Testis (tissue), 3 donors: ENCODE measurements around the gene SHE. TPM values are rescaled to one million over a fixed set of nuclear protein-coding genes. Genes with fewer than 3 reads are reported as not detected.

ENCODE experiments used
- DNase-seq: peaks from one replicate; pipeline ENCODE4 v3.0.0-alpha.2; 2019
- H3K27ac ChIP-seq, 2 donors: fragments of 200-600 bp; sonication (generic); one replicate each; pipeline ENCODE4 v1.5.1; 2019
- H3K27me3 ChIP-seq: fragments of 200-600 bp; sonication (generic); one replicate; pipeline ENCODE4 v1.5.1; 2019
- H3K36me3 ChIP-seq: fragments of 200-600 bp; sonication (generic); one replicate; pipeline ENCODE4 v1.5.1; 2017; ENCODE audit warnings: low read depth; ENCODE audit errors: missing control alignments
- H3K4me1 ChIP-seq: fragments of 200-600 bp; sonication (generic); one replicate; pipeline ENCODE4 v1.5.1; 2019
- H3K4me3 ChIP-seq, 2 donors: fragments of 200-600 bp; sonication (generic); one replicate each; pipeline ENCODE4 v1.5.1; 2017 to 2019
- H3K9me3 ChIP-seq: fragments of 200-600 bp; sonication (generic); one replicate; pipeline ENCODE4 v1.5.1; 2017
- CTCF ChIP-seq, 3 experiments: fragments of 450-650 bp in 2 of 3; fragments of 200-600 bp in 1 of 3; sonication (generic) in 1 of 3; IDR thresholded peaks; one replicate each; pipeline ENCODE4 v1.5.1; 2016 to 2019; ENCODE audit warnings: antibody characterized with exemption in 3 of 3, mild to moderate bottlenecking in 2 of 3, moderate library complexity in 1 of 3
- POLR2A ChIP-seq: fragments of 450-650 bp; IDR thresholded peaks from one replicate; pipeline ENCODE4 v1.6.1; 2017; ENCODE audit warnings: antibody characterized with exemption, mild to moderate bottlenecking, moderate library complexity
- WGBS, 2 donors: methylation state at CpG; one replicate each; pipeline ENCODE4 v1.1.5; 2018; 5-methylcytosine and 5-hydroxymethylcytosine counted together
- intact Hi-C: fragments of 100-400 bp; cut with DNase I; formaldehyde crosslinking; loops from one replicate; pipeline ENCODE4 v1.15.1; 2023; ENCODE audit warnings: low total_unique reads
- polyA plus RNA-seq: library from polyadenylated mRNA; stranded (reverse); fragments of 350-450 nt; fragmentation: Illumina TruSeq; extraction: RNeasy Lipid Tissue Mini Kit (QIAGEN cat#74804); gene quantifications from one replicate; pipeline ENCODE4 v1.2.3, GENCODE V29; 2014; ENCODE audit warnings: low read depth, low replicate concordance; ENCODE audit not compliant: insufficient read depth
- total RNA-seq, 2 donors: library from RNA; depleted of rRNA; stranded (reverse); fragments of >200 nt; gene quantifications; one replicate each; pipeline ENCODE4 v1.2.3, GENCODE V29; 2016

The SHE gene
- total and polyA plus RNA-seq, 3 donors from 2014 or later = 50.9 to 57.9 (median 53.7) TPM

- intact Hi-C loops = no loop called here
- H3K36me3 ChIP-seq = no peaks in the 10 kb centered on the region
- H3K27me3 ChIP-seq = no peaks in the 10 kb centered on the region
- H3K4me1 ChIP-seq = peaks cover 11% of the 10 kb centered on the region
- peak; percentile 31 for DNase-seq
- no peak overlapping the region for H3K4me3 ChIP-seq
- H3K9me3 ChIP-seq = no peaks in the 10 kb centered on the region
- no peak for TF ChIP-seq POLR2A
- 43 to 50% methylated on average over 5 of the region's 5 CpGs for WGBS, 2 donors
- H3K27ac ChIP-seq = peak overlapping the region in 1 of 2 donors; percentile 29
These were observed 5.0 kb downstream of the SHE start for GRCh38 chr1:154497026-154497806.

DNA sequence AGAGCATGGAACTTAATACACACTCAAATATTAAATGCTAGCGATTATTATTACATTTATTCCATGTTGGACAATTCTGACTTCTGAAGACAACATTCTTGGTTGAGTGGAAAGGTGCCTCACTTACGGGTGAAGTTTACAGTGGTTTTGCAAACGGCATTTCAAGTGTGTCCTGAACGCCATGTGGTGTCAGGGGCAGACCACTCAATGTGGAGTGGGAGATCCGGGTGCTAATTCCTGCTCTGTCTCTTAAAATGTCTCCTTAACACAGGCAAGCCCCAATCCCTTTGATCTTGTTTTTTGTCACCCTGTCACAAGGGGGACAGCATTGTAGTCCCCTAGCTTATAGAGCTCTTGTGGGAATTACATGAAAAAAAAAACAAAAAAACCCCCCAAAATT is 5.8 kb downstream of the SHE start:
- H3K27me3 ChIP-seq = no peaks in the 10 kb centered on the region
- peak overlapping the region in 1 of 2 donors; percentile 29 for H3K27ac ChIP-seq
- no peak for TF ChIP-seq CTCF (IDR thresholded peaks at IDR 0.05)
- TF ChIP-seq POLR2A = no peak
- peaks cover 16% of the 10 kb centered on the region for H3K4me1 ChIP-seq
- no peak for DNase-seq
- 67 to 85% methylated on average over 5 of the region's 5 CpGs for WGBS, 2 donors
- intact Hi-C loops = no loop called here
- no peaks in the 10 kb centered on the region for H3K36me3 ChIP-seq
- no peaks in the 10 kb centered on the region for H3K9me3 ChIP-seq
- H3K4me3 ChIP-seq = no peak overlapping the region

DNA sequence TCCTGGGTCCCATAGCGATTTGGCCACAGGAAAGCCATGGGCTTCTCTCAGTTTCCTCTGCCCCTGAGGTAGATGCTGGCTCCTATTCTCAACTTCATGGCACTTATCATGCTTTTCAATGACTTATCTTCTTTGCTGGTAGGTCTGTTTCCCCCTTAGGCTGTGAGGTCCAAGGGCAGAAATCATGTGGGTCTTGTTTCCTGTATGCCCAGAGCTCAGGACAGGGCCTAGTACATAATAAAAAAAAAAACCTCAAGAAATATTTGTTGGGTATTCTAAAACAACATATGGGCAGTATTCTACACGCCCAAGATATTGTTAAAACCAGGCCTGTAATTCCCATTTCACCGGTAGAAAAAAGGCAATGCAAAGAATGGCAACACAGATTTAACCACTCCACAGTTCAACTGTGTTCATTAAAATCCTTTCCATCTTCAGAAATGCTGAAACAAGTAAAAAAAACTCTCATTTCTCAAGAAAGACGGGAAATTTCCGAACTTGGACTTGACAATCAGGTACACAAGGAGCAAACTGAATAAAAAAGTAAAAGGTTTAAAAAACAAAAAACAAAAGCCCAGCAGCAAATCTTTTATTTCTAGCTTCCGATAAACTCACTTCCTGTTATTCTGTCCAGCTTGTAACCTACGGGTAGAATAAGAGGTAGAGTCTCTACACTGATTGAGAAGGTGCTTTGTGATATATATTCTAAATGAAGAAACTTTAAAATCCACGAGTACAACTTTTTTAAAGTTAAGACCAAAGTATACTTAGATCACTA is 6.5 kb downstream of the SHE start:
- 82 to 85% methylated on average over 8 of the region's 8 CpGs for WGBS, 2 donors

DNA sequence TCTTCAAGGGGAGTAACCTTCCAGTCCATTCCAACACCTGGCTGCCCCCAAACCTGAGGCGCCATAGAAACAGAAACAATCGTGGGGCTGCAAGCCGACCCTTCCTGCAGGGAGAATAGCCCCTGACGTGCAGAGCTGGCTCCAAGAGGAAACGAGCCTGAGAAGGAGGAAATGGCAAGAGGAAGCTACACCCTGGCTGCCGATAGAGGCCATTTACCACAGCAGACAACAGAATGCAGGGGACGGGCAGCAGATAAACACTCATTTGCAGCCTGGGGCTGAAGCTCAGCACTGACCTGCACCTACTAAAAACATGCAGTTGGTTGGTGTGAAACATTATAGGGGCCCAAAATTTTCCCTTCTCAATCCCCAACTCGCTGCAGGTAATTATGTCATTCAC is 8.9 kb downstream of the SHE start:
- intact Hi-C loops = no loop called here

More for the DNA sequence above, 6.5 kb downstream of the SHE start:
- intact Hi-C loops = no loop called here
- peaks cover 16% of the 10 kb centered on the region for H3K4me1 ChIP-seq
- H3K27me3 ChIP-seq = no peaks in the 10 kb centered on the region
- H3K36me3 ChIP-seq = no peaks in the 10 kb centered on the region
- no peak overlapping the region for H3K4me3 ChIP-seq
- no peak for TF ChIP-seq POLR2A
- no peak for TF ChIP-seq CTCF (IDR thresholded peaks at IDR 0.05)
- peak overlapping the region in 1 of 2 donors; percentile 29 for H3K27ac ChIP-seq
- DNase-seq = no peak
- H3K9me3 ChIP-seq = no peaks in the 10 kb centered on the region

More for the DNA sequence above, 8.9 kb downstream of the SHE start:
- Histone ChIP-seq H3K27ac (no peak overlapping the region), H3K36me3 (no peaks in the 10 kb centered on the region), H3K9me3 (no peaks in the 10 kb centered on the region), H3K27me3 (no peaks in the 10 kb centered on the region), H3K4me1 (peaks cover 16% of the 10 kb centered on the region), H3K4me3 (no peak overlapping the region)
- DNase-seq = peak; percentile 39
- TF ChIP-seq POLR2A (no peak), CTCF (IDR thresholded peaks at IDR 0.05) (no peak)
- 32 to 36% methylated on average over 8 of the region's 8 CpGs for WGBS, 2 donors
